GM19240 (cell line): ENCODE results near the gene AQP12B.
"Not testable (repeated sequence)": the region's sequence is repeated elsewhere in the genome, so short reads cannot be mapped to it uniquely, and the experiment has no call there.

Source experiments
- DNase-seq: peaks from one replicate; pipeline ENCODE4 v3.0.0; 2011; ENCODE audit warnings: low spot score; ENCODE audit not compliant: insufficient read length

AQP12B gene

DNA sequence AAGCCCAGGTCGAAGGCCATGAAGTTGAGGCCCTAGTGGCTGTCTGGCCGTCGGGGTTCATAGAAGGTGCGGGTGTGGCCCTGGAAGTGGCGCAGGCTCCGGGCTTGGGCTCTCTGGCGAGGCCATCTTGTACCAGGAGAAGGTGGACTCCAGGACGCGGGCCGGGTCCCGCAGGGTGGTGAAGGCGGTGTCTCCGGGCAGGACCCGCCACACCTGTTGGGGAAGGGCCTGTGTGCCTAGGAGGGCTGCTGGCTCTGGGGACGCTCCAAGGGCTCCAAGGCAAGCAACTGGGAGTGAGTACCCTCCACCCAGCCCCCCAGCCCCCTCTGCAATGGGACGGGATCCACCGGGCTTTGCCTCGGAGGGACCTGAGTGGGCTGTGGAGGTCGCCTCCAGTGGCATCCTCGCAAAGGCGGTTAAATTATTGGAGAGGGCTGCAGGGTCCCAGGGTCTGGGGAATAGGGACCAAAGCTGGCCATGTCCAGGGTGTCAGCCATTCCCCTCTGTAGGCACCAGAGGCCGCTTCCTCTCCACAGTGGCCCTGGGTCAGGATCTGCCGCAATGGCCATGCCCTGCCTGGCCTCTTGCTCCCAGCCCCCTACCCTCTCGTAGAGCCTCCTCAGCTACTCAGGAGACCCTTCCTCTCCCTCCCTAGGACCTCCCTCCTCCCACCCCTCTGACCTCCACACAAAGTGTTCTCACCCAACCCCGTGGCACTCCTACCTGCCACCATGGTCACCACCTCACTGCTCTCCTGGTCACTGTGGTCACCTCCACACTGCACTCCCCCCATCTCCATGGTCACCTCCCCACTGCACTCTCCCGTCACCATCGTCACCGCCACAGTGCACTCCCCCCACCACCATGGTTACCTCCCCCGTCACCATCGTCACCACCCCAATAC is 19.3 kb upstream of the AQP12B start:
- DNase-seq = no peak

DNA sequence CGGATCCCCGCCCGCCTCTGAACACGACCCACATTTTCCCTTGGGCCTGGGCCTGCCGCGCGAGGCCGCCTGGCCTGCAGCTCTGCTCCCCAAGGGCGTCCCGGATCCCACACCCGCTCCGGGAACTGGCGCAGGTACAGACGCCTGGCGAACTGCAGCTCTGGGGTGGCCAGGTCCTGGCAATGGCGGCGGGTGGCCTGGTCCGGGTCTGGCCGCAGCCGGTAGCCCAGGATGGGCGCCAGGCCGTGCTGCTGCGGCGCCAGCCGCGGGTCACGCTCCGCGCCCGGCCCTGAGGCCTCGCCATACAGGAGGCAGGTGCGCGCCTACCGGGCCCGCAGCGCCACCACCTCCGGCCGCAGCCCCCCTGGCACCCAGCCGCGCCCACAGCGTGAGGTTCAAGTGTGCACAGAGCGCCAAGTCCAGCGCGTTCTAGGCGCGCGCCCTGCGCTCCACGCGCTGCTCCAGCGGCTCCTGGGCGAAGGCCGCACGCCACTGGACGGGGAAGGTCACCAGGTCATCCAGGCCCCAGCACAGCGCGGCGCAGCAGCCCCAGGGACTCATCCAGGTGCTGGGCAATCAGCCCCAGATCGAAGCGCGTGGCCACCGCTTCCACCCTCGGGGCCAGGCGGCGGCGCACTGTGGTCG is 18.5 kb upstream of the AQP12B start:
- no peak for DNase-seq

DNA sequence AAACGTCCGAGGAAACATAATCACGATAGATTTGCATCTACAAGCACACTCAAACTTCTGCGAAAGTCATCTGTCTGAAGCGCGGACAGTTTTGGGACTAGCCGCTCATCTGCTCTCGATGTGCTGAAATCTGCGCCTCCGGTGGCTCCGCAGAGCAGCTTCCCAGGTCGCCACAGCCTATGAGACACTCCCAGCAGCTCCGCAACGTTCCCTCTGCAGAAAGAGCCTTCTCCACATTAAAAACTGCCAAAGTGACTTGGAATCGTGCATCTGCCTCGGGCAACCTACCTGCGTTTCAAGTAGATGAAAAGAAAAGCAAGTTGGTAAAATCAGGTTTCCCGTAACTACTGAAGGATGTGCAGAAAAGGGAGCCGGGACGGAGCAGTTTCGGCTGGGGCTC is 17.9 kb upstream of the AQP12B start:
- not testable (repeated sequence) for DNase-seq

DNA sequence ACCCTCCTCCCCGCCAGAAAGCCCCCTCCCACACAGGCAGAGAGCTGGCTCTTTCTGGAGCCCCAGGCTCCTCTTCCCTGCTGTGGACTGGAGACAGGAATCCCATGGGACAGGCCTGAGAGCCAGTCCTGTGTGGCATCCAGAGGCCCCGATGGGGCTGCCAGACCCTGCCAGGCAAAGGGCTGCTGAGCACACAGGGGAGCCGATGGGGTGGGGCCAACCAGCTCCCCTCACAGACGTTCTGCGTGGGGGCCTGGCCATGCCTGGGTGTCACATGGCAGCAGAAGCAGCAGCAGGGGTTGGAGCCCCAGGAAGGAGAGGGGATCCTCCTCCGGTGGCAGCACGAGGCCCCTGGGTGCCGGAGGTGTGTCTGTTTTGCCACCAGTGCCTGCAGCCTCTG is 17.1 kb upstream of the AQP12B start:
- not testable (repeated sequence) for DNase-seq

DNA sequence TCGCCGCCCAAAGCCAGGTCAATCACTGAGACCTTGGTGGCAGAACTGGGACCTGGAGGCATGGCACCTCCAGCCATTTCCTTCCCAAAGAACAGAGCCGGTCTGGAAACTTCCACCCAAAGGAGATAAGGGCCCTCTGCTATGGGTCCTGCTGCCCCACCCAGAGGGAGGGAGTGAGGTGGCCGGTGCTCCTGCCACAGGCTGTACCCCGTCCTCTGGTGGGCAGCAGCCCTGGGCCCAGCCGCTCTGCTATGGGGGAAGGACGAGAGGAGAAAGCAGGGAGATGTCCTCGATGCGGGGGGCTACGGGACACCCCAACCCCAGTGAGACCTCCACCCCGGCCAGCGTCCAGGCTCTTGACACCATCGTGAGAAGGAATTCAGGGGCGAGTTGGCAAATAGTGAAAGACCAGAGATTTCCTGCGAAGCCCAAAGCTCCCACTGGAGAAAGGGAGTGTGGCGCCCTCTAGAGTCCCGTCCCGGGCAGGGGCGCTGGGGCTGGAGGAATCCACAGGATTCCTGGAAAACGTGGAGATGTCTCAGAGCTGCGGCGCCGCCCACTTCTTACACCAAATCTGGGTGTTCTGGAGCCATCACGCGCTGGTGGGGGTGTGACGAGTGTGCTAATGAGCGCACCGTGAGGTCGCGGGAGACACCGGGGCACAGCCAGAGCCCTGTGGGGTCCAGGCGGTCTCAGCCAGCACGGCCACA is 16.3 kb upstream of the AQP12B start:
- not testable (repeated sequence) for DNase-seq

DNA sequence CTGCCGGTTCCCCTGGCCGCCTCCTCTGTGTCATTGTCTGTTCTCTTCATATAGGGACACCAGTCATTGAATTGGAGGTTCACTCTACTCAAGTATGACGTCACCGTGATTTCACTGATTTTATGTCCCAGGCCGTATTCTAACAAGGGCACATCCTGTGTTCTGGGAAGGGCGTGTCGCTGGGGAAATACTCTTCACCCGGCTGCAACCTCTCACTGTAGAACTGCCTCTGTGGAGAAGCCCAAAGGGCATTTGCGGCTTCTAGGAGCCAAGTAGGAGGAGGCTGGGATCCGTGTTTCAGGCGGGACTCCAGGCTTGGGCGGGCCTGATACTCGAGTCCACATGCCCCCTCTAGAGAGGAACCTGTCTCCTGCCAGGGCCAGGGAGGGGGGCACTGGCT is 13.8 kb upstream of the AQP12B start:
- not testable (repeated sequence) for DNase-seq

DNA sequence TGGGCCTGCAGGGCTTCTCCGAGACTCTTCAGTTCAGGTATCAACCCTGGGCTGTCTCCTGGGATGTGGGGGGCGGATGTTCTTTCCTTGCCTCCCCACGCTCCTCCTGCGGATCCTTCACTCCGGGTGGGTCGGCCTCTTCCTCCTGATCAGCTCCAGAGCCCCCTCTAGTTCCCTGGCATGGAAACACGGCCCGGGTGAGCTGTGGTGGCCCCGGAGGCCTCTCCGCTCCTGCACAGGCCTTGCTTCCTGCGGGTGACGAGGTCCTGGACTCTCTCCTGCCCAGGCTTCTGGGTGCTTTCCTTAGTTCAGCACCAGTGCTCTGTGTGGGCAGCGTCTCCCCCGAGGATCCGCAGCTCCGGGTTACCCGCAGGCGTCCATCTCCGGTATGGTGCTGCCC is 12.9 kb upstream of the AQP12B start:
- not testable (repeated sequence) for DNase-seq

DNA sequence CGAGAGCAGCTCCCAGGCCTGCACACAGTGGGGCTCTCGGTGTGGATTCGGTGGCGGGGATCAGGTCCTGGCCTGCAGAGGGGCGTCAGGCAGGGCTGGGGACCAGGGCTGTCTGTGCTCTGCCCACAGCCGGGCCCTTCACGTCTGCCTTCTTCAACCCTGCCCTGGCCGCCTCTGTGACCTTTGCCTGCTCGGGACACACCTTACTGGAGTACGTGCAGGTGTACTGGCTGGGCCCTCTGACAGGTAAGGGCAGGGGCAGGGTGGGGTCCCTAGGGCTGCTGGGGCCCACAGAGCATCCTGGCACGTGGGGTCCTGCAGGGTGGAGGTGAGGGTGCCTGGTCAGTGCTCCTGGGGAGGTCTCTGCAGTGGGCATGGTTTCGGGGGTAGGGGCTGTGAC is 11.6 kb upstream of the AQP12B start:
- not testable (repeated sequence) for DNase-seq

DNA sequence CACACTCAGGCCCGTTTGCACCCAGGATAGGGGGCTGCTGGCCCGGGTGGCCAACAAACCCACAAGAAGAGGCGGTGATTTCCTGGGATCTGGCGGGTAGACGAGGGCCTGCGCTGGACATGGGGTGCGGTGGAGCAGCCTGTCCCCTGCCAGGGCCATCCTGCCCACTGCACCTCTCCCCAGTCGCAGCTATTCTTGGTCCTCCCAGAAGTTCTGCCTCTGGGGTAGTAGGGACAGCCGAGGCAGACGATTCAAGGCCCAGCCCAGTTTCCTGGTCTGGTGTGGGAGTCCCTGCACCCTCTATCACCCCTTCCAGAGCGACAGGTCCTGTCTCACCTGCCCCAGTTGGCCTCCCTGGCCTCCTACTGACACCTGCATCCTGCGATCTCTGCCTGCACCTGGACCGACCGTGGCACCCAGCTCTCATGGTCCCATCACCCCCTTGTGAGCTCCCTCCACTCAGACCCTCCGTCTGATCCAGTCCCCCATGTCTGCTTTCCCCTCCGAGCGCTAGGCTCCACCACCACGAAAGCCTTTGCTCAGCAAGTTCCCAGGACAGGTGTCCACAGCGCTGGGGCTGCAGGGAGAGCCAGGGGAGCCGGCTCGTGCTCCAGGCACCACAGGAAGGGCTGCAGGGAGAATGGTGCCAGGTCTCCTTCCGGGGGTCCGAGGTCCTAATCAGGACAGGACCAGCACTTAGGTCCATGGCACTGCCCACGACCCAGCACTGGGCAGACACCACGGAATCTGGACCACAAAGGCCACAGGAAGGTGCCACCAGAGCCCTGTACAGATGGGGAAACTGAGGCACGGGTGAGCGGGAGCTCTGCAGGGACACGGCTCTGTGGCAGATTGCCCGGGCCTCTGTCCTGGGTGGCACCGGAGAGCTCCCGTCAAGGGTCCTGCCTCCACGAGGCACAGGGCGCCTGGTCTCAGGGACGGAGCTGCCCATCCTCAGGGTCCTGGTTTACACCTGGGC is 10.2 kb upstream of the AQP12B start:
- DNase-seq = not testable (repeated sequence)

DNA sequence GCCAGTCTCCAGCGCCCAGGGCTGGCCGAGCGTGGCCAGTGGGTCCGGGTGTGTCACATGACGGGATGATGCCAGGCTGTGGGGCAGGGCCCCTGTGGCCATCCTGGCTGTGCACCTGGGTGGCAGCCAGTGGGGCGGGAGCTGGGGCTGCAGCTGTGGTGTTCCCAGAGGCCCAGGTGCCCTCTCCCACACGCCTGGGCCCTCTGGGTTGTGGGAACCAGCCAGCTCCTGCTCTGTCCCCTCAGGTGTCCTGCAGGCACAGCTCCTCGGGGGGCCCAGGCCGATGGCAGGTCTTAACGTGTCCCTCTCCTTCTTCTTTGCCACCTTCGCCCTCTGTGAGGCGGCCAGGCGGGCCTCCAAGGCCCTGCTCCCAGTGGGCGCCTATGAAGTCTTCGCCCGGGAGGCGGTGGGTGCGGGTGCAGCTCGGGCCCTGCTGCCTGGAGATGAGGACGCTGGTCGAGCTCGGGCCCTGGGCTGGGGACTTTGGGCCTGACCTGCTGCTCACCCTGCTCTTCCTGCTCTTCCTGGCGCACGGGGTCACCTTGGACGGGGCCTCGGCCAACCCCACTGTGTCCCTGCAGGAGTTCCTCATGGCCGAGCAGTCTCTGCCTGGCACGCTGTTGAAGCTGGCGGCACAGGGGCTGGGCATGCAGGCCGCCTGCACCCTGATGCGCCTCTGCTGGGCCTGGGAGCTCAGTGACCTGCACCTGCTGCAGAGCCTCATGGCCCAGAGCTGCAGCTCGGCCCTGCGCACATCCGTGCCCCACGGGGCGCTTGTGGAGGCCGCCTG is 9.1 kb upstream of the AQP12B start, which contains the start of gene AQP12A:
TSS of gene AQP12A (plus strand) at position 236 of the 790 bp plus-strand sequence. CDS start at position 284, 48 bp downstream.
- DNase-seq = not testable (repeated sequence)

DNA sequence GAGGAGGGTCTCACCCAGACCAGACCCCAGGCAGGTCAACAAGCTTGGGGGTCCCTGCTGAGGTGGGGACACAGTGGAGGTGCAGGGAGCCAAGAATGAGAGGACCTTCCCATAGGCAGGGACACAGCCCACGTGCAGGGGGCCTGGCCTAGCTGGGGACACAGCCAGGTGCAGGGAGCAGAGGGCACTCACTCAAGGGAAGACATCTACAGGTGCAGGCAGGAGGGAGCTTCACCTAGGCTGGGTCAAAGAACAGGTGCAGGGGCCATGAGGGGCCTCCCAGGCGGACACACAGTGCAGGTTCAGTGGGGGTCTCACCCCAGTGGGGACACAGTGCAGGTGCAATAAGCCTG is 8.4 kb upstream of the AQP12B start:
- not testable (repeated sequence) for DNase-seq

DNA sequence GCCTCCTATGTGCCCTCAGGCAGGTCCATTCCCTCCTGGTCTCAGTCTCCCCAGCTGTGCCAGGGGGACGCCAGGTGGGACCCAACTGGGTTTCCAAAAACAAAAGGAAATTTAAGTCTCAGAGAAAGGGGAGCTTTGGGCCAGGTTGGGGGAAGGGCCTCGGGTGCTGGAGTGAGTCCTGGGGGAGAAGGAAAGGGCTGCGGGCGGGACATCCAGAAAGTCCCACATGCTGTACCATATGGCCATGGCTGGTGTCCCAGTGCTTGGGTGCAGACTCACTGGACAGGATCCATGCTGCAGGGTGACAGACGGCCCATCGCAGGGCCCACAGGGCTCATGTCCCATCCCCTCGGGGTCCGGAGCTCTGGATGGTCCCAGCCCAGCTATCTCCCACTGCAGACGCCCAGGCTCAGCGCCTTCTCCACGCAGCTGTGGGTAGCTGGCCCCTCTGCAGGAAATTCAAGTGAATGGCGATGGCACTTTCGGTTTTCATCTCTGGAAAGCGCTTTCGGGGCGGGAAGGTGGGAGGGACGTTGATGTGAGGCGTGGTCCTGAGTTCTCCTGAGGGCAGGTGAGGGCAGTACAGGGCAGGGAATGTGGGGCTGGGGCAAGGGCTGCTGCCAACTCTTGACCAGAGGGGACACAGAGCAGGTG is 7.9 kb upstream of the AQP12B start:
- not testable (repeated sequence) for DNase-seq

DNA sequence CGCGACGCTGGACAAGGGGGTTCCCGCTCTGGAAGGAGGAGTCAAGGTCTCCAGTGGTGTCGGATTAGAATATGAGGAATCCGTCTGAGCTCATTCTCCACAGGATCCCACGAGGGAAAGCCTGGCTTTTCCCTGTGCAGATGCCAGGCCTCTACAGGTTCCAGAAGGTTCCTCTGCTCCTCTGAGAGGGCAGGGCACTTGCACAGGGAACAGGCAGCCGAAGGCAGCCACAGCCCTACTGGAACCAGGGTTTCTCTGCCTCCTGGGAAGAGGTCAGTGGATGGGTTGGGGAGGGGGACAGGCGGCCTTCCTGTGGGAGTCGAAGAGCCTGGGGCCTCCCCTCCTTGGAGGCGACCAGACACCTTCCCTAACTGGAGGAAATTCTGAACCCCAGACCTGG is 7.3 kb upstream of the AQP12B start:
- DNase-seq = no peak

DNA sequence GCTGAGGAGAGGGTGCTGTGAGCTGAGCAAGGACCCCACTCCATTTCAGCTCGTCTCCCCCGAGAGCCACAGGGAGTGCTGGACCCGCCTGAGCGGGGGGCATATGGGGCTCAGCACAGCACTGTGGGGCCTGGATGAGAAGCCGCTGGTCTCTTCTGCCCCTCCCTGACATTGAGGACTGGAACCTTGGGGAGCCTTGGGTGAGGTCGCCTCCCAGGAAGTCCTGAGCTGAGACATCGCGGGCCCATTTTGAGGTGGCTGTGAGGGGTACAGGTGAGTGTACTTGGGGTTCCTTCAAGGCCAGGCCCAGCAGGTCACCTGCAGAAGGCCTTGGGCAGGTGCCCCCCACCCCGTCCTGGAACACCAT is 5.9 kb upstream of the AQP12B start:
- no peak for DNase-seq

DNA sequence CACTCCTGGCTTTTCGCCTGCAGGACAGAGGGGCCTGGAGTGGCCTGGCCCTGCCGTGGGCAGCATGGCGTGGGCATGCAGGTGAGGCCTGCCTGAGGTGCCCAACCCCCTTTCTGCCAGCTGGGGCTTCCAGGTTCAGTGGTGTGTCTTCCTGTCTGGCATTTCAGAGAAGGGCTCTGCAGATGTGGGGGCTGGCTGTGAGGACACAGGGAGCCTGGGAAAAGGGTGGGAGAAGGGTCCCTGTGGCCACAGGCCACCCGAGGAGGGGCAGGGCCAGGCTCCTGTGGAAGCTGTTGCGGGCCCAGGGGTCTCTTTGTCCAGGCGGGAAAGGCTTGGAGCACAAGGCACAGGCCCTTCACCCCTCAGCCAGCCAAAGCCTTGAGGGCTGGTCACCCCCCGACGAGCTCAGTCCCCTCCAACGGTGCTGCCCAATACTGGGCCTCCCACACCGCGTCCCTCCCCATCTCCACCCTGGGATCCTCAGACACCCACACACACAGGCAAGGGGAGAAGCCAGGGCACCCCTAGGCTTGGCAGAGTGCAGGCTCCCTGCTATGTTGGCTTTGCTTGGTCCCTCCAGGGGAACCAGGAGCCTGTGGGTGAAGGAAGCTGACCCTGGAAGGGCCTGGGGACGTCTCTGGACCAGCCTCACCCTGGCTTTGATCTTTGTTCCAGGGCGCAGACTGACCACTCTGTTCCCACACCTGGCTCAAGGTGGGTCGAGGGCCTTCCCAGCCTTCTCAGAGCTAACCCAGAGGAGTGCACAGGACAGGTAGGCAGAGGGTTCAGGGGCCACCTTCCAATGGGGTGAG is 5.3 kb upstream of the AQP12B start:
- DNase-seq = no peak

DNA sequence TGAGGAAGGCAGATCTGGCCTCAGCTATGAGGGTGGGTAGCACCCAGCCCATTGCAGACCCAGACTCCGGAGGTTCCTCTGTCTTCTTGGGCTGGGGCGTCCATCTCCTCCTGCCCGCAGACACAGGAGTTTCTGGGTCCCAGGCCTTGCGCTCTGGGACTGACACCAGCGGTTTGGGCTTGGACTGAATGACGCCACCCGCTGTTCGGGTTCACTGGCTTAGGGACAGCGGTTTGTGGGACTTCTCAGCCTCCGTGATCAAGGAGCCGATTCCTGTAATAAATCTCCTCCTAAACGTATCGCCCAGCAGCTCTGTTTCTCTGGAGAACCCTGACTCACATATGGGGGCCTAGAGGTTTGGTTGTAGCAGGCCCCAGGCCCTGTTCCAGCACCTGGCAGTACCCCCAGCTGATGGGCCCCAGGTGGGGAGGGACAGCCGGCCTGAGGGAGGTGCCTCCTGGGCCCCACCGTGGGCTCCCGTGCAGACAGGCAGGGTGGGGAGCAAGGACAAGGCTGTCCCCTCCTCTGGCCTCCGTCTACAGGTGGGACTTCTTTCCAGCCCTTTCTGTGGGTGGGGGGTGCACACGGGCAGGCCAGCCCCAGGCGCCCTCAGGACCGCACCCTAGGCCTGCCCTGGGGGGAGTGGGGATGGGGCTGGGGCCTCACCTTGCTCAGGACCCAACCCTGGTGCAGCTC is 4.5 kb upstream of the AQP12B start:
- DNase-seq = no peak

DNA sequence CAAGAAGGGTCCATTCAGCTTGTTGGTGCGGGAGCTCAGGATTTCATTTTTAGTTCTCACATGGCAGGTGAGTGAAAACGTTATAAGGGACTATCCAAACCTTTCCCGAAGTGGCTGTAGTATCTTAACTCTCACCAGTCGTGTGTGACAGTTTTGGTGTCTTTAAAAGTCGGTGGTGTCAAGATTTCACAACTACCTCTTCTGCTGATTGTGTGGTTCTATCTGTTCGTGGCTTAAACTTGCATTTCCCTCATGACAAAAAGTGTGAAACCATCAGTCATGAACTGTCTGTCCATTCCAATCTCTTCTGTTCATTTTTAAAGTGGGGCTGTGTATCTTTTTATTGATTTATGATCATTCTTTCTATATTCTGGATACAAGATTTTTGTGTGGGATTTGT is 3.8 kb upstream of the AQP12B start:
- DNase-seq = no peak

DNA sequence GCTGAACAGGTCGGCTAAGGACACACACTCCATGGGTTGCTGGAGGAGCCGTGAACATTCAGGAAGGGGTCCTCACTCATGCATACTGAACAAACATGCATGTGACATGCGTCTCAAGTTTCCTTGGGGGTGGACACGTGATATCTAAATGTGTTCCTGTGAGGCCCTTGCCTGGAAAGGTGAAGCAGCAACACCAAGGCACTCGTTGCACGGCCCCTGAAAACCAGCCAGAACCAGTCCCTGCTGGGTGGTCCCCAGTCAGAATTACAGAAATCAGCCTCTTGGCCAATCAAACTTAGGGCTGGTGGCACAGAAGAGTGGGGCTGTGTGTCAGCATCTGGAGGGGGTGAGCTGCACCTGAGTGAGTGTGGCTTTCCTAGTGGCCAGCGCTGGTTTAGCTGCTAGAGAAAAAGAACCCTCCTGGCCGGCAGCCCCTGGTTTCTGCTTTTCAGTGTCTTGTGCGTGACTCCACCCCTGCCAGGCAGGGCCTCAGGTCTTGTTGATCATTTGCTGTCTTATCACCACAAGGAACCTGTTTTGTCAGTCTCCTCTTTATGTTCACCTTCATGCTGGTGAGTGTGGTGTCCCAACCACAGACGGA is 3.2 kb upstream of the AQP12B start:
- DNase-seq = no peak
